ENCODE results near the gene APEH.
"Not testable (repeated sequence)": the region's sequence is repeated elsewhere in the genome, so short reads cannot be mapped to it uniquely, and the experiment has no call there.

Gene APEH

DNA sequence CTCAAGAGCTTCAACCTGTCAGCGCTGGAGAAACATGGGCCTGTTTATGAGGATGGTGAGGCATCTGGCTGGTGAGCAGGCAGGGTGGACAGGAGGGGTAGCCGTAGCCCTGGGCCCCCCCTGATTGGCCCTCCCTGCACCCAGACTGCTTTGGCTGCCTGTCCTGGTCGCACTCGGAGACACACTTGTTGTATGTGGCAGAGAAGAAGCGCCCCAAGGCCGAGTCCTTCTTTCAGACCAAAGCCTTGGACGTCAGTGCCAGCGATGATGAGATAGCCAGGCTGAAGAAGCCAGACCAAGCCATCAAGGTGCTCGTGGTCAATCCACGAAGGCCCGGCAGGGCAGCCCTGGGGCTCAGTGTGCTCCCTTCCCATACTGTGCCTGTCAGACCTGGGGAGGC lies 1.8 kb downstream of the APEH start:
- Histone ChIP-seq H3K4me1 (peaks cover 27 to 48% (median 38%) of the 10 kb centered on the region in 10 experiments), H3K4me3 (peak overlapping the region in 3 of 10 experiments; percentile 79 to 86 (median 80); a peak in 1 of 20 replicates), H3K27ac (no peak overlapping the region; a peak in 2 of 22 replicates), H3K9ac (peak overlapping the region in 9 of 11 experiments; percentile 80 to 96 (median 87); a peak in 14 of 22 replicates), H3K9me3 (replicated peaks in 1 of 11) (0 out of 22 replicates have a peak, but pooled peaks cover 0 to 4% (median 0%) of the 10 kb centered on the region in 11 experiments), H3K36me3 (peaks cover 52 to 57% (median 54%) of the 10 kb centered on the region in 11 experiments), H3K27me3 (no peaks in the 10 kb centered on the region), H4K20me1 (peaks cover 0 to 70% (median 28%) of the 10 kb centered on the region in 11 experiments; a peak in 15 of 22 replicates), H3K4me2 (peak overlapping the region; percentile 90 to 99 (median 96); a peak in 19 of 22 replicates)
- TF ChIP-seq Cebpa-rat (IDR thresholded peaks at IDR 0.05), result no peak

DNA sequence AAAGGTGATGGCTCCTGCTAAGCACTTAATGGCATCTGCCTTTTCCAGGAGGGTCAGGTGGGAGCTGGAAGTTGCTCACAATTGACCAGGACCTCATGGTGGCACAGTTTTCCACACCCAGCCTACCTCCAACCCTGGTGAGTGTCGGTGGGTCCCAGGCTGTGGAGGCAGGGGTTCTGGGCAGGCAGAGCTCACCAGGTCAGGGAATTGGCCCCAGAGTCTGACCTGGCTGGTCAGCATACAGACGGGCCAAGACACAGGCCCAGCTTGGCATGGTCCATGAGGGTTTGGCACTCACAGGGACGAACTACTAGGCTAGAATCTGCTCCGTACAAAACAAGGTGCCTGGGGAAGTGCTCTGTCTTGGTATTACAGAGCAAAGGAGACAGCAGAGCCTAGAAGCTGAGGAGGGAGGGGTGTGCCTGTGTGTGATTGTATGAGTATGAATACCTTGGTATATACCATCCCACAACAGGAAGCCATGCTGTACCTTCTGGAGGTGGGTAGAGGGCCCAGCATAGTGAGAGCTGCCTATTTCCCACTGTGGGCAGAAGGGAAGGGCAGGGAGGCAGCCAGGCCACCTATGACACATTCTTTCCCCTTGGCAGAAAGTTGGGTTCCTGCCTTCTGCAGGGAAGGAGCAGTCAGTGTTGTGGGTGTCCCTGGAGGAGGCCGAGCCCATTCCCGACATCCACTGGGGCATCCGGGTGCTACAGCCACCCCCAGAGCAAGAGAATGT lies 6.5 kb downstream of the APEH start:
- H3K4me1 ChIP-seq, result peaks cover 4 to 19% (median 10%) of the 10 kb centered on the region in 10 experiments
- H3K9ac ChIP-seq, result peak overlapping the region in 2 of 11 experiments; percentile 3 to 31; a peak in 2 of 22 replicates
- TF ChIP-seq Cebpa-rat (IDR thresholded peaks at IDR 0.05), result no peak
- H4K20me1 ChIP-seq, result peaks cover 0 to 85% (median 31%) of the 10 kb centered on the region in 11 experiments; a peak in 16 of 22 replicates
- no peak overlapping the region for H3K27ac ChIP-seq
- H3K9me3 ChIP-seq (replicated peaks in 1 of 11), result peaks cover 0 to 4% (median 0%) of the 10 kb centered on the region in 11 experiments; a peak in 3 of 22 replicates
- H3K4me3 ChIP-seq, result no peak overlapping the region
- peaks cover 82 to 99% (median 89%) of the 10 kb centered on the region in 11 experiments for H3K36me3 ChIP-seq
- no peak overlapping the region for H3K4me2 ChIP-seq
- H3K27me3 ChIP-seq, result no peaks in the 10 kb centered on the region

DNA sequence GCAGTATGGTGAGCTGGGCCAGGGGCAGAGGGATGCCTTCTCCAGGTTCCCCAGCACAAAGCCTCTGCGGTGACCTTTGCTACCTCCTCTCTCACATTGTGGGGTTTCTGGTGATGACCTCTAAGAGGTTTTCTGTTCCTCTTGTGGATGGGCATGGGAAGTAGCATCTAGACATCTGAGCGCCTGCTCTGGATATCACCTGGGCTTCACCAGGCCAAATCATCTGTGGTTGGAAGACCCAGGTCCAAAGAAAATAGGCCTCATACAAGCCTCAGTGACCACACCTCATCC lies 7.0 kb downstream of the APEH start:
- H3K27me3 ChIP-seq, result no peaks in the 10 kb centered on the region
- H3K9ac ChIP-seq, result no peak overlapping the region; a peak in 1 of 22 replicates
- no peak overlapping the region for H3K27ac ChIP-seq
- no peak for TF ChIP-seq Cebpa-rat (IDR thresholded peaks at IDR 0.05)
- peaks cover 77 to 94% (median 84%) of the 10 kb centered on the region in 11 experiments for H3K36me3 ChIP-seq
- H3K9me3 ChIP-seq (replicated peaks in 1 of 11), result peaks cover 0 to 9% (median under 1%) of the 10 kb centered on the region in 11 experiments; a peak in 8 of 22 replicates
- H3K4me3 ChIP-seq, result no peak overlapping the region
- H3K4me1 ChIP-seq, result peaks cover 0 to 14% (median 5%) of the 10 kb centered on the region in 10 experiments; a peak in 13 of 20 replicates
- no peak overlapping the region for H3K4me2 ChIP-seq
- H4K20me1 ChIP-seq, result peaks cover 0 to 80% (median 27%) of the 10 kb centered on the region in 11 experiments; a peak in 16 of 22 replicates

DNA sequence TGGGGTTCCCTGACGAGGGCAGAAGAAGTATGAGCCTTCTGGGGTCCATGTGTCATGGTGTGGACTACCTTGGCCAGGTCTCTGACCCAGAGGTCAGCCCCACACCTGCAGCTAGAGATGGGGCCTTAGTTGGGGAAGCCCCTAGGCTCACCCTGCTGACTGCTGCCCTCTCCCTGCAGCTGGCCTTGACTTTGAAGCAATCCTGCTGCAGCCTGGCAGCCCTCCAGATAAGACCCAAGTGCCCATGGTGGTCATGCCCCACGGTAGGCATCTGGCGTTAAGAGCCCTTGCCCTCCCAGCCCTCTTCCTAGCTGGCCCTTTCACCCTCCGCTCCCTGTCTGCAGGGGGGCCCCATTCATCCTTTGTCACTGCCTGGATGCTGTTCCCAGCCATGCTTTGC lies 7.4 kb downstream of the APEH start:
- Histone ChIP-seq H4K20me1 (peaks cover 0 to 76% (median 25%) of the 10 kb centered on the region in 11 experiments; a peak in 16 of 22 replicates), H3K27ac (no peak overlapping the region), H3K27me3 (no peaks in the 10 kb centered on the region), H3K9me3 (replicated peaks in 1 of 11) (peaks cover 0 to 12% (median 4%) of the 10 kb centered on the region in 11 experiments; a peak in 8 of 22 replicates), H3K36me3 (peaks cover 73 to 90% (median 80%) of the 10 kb centered on the region in 11 experiments), H3K4me1 (peaks cover 0 to 10% (median 1%) of the 10 kb centered on the region in 10 experiments; a peak in 7 of 20 replicates), H3K4me2 (no peak overlapping the region), H3K9ac (no peak overlapping the region; a peak in 1 of 22 replicates), H3K4me3 (no peak overlapping the region)
- no peak for TF ChIP-seq Cebpa-rat (IDR thresholded peaks at IDR 0.05)

DNA sequence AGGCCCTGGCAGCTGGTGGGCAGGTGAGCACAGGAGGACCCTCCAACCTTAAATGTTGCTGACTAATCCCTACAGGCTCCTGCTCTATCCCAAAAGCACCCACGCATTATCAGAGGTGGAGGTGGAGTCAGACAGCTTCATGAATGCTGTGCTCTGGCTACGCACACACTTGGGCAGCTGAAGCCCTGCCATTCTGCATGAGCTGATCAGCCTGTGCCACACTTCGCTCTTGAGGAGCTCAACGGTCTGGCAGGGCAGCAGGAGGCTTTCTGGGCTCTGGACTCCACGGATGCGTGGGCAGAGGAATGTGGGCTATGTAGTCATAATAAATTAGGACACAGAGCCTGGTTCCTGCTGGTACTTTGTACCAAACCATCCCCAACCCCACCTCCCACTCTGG lies 9.0 kb downstream of the APEH start:
- Histone ChIP-seq H3K4me3 (no peak overlapping the region), H3K27me3 (no peaks in the 10 kb centered on the region), H3K4me2 (no peak overlapping the region), H3K4me1 (peaks cover 0 to 3% (median under 1%) of the 10 kb centered on the region in 10 experiments; a peak in 4 of 20 replicates), H3K36me3 (peaks cover 57 to 74% (median 64%) of the 10 kb centered on the region in 11 experiments), H4K20me1 (peaks cover 0 to 60% (median 12%) of the 10 kb centered on the region in 11 experiments; a peak in 12 of 22 replicates), H3K9ac (no peak overlapping the region; a peak in 1 of 22 replicates), H3K9me3 (replicated peaks in 1 of 11) (peaks cover 0 to 12% (median 5%) of the 10 kb centered on the region in 11 experiments; a peak in 8 of 22 replicates), H3K27ac (no peak overlapping the region)
- no peak for TF ChIP-seq Cebpa-rat (IDR thresholded peaks at IDR 0.05)

DNA sequence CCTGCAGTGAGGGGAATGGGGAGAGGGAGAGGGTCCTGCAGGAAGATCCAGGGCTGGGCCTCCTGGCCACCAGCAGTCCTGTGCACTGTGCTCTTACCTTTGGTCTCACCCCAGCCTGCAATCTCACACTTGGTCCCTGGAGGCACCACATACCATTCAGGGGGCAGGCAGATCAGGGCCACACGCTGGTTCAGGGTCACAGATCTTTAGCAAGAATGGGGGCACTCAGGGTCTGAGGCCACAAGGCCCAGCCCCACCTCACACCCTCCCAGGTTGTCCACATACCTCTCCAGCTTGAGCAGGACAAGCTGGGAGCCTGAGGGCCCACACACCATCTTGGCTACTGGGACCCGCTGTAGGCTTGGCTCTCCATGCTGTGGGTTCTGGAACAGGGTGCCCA lies 10.3 kb downstream of the APEH start:
- not testable (repeated sequence) for H3K4me2 ChIP-seq, H3K27ac ChIP-seq, H3K27me3 ChIP-seq, H3K9ac ChIP-seq, H3K4me3 ChIP-seq
- peaks cover 0 to 12% (median 5%) of the 10 kb centered on the region in 11 experiments; a peak in 8 of 22 replicates for H3K9me3 ChIP-seq (replicated peaks in 1 of 11)
- H3K4me1 ChIP-seq, result peaks cover 7 to 13% (median 10%) of the 10 kb centered on the region in 10 experiments
- peaks cover 0 to 47% (median 4%) of the 10 kb centered on the region in 11 experiments; a peak in 12 of 22 replicates for H4K20me1 ChIP-seq
- peaks cover 44 to 61% (median 51%) of the 10 kb centered on the region in 11 experiments for H3K36me3 ChIP-seq

DNA sequence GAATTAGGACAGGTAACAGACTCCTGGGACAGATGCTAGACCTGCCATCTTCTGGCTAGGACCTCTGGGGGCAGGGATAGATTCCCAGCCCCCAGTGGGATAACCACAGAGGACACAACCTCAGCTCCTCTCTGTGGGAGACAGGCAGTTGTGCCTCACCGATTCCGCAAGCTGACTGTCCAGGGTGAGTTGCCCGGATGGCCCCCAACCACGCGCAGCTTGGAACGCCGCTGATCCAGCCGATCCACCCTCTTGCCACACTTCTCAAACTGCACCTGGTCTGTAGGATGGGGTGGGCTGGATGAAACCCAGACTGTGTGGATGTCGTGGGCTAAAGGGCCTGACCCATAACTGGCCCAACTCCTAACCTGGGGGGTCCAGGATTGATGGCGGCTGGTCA lies 11.0 kb downstream of the APEH start:
- H3K4me2 ChIP-seq, H3K9ac ChIP-seq, H3K27ac ChIP-seq, H3K27me3 ChIP-seq, H3K4me3 ChIP-seq: not testable (repeated sequence)
- Histone ChIP-seq H4K20me1 (peaks cover 0 to 41% (median 2%) of the 10 kb centered on the region in 11 experiments; a peak in 9 of 22 replicates), H3K4me1 (peaks cover 7 to 14% (median 12%) of the 10 kb centered on the region in 10 experiments), H3K36me3 (peaks cover 38 to 54% (median 45%) of the 10 kb centered on the region in 11 experiments), H3K9me3 (replicated peaks in 1 of 11) (peaks cover 0 to 12% (median 5%) of the 10 kb centered on the region in 11 experiments; a peak in 8 of 22 replicates)

DNA sequence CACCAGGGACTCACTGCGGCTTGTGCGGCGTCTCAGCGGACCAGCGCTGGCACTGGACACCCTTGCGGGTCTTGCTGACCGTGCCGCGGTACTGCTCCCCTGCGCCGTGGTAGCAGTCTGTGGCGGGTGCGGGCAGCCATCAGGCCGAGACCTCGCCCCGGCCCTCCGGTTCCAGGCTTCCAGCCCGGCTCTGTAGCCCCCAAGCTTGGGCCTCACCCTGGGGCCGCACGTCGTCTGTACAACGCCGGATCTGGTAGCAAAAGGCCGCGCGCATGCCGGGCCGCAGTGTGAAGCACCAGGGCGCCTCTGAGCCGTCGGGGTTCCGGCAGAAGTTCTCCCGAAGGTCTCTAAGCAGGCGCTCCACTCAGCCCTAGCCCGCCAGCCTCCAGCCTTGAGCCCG lies 11.7 kb downstream of the APEH start:
- Histone ChIP-seq H3K9me3 (replicated peaks in 1 of 11) (peaks cover 0 to 12% (median 5%) of the 10 kb centered on the region in 11 experiments; a peak in 8 of 22 replicates), H4K20me1 (peaks cover 0 to 35% (median 2%) of the 10 kb centered on the region in 11 experiments; a peak in 11 of 22 replicates), H3K4me1 (peaks cover 15 to 22% (median 19%) of the 10 kb centered on the region in 10 experiments), H3K36me3 (peaks cover 31 to 47% (median 37%) of the 10 kb centered on the region in 11 experiments)
- H3K4me3 ChIP-seq, H3K4me2 ChIP-seq, H3K9ac ChIP-seq, H3K27me3 ChIP-seq, H3K27ac ChIP-seq: not testable (repeated sequence)

DNA sequence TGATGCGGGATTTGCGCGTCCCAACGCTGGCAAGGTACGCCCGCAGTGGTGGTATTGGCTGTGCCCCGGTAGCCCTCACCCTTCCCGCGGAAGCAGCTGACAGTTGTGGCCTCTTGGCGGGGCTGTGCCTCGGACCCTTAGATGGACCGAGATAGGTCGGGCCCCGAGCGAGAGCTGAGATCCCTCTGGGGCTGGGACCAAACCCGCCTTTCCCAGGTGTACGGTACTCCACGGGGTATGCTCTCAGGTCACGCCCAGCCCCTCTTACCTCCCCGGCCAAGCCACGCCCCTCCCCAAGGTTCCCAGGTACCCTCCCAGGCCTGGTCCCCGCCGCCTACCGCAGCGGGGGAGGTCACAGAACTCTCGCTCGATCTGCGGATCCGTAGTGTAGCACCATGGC lies 12.2 kb downstream of the APEH start:
- not testable (repeated sequence) for H3K27me3 ChIP-seq, H3K4me2 ChIP-seq, H3K27ac ChIP-seq, H3K9ac ChIP-seq, H3K4me3 ChIP-seq
- Histone ChIP-seq H3K4me1 (peaks cover 20 to 25% (median 24%) of the 10 kb centered on the region in 10 experiments), H3K36me3 (peaks cover 26 to 44% (median 32%) of the 10 kb centered on the region in 11 experiments), H4K20me1 (peaks cover 0 to 35% (median 7%) of the 10 kb centered on the region in 11 experiments; a peak in 12 of 22 replicates), H3K9me3 (replicated peaks in 1 of 11) (peaks cover 0 to 12% (median 5%) of the 10 kb centered on the region in 11 experiments; a peak in 8 of 22 replicates)

DNA sequence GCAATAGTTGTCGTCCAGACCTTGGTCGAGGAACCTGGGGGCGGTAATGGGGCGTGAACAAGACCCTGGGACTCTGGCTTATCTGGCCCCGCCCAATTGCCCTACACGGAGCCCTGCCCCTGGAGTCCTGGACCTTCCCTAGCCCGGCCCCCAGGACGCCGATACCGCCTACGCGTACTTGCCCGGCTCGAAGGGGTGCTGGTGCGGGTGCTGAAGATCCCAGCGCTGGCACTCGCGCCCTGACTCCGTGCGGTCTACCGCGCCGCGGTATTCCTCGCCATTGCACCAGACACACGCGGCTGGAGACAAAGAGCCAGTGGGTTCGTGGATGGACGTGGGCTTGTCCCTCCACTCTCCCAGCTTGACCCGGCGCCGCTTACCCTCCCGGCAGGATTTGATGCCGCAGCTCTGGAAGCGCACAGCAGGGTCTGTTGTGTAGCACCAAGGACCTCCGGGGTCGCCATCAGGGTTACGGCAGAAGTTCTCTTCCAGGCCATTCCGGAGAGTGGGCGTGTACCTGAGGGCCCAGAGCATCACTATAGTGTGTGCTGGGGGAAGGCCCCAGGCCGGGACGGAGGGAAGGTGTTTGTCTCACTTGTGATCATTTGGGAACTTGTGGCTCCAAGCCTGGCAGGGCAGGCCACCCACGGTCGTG lies 12.7 kb downstream of the APEH start:
- H3K9ac ChIP-seq, H3K4me2 ChIP-seq, H3K27ac ChIP-seq, H3K27me3 ChIP-seq, H3K4me3 ChIP-seq: not testable (repeated sequence)
- peaks cover 0 to 34% (median 9%) of the 10 kb centered on the region in 11 experiments; a peak in 12 of 22 replicates for H4K20me1 ChIP-seq
- H3K36me3 ChIP-seq, result peaks cover 20 to 44% (median 27%) of the 10 kb centered on the region in 11 experiments
- H3K9me3 ChIP-seq (replicated peaks in 1 of 11), result peaks cover 0 to 12% (median 5%) of the 10 kb centered on the region in 11 experiments; a peak in 8 of 22 replicates
- H3K4me1 ChIP-seq, result peaks cover 22 to 28% (median 25%) of the 10 kb centered on the region in 10 experiments

DNA sequence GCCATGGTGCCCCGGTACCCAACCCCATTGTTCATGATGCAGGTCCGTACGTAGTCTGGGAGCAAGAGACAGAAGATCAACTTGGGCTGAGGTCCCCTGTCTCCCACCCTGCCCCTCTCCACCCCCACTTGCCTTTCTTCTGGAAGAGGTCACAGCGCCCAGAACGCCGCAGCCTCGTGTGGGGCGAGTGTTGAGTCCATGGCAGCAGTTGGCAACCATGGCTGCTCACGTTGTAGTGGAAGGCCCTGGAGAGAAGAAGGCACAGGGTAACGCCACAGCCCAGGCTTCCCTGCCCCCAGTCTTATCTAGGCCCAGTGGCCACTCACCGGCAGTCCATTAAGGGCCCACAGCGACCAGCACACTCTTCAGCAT lies 13.3 kb downstream of the APEH start:
- Histone ChIP-seq H3K4me1 (peaks cover 22 to 28% (median 25%) of the 10 kb centered on the region in 10 experiments), H3K9me3 (replicated peaks in 1 of 11) (peaks cover 0 to 12% (median 5%) of the 10 kb centered on the region in 11 experiments; a peak in 8 of 22 replicates), H4K20me1 (peaks cover 0 to 29% (median 8%) of the 10 kb centered on the region in 11 experiments; a peak in 13 of 22 replicates), H3K36me3 (peaks cover 15 to 44% (median 22%) of the 10 kb centered on the region in 11 experiments)
- not testable (repeated sequence) for H3K27ac ChIP-seq, H3K4me3 ChIP-seq, H3K9ac ChIP-seq, H3K4me2 ChIP-seq, H3K27me3 ChIP-seq
